ENCODE data around the gene KRTAP10-11.
"Not testable (repeated sequence)": the region's sequence is repeated elsewhere in the genome, so short reads cannot be mapped to it uniquely, and the experiment has no call there.

KRTAP10-11 gene

GRCh38 chr21:44615466-44615865 lies 30.7 kb upstream of the KRTAP10-11 start:
- no peak for DNase-seq

GRCh38 chr21:44615911-44616590 lies 30.2 kb upstream of the KRTAP10-11 start:
- no peak for DNase-seq

- DNase-seq = no peak
Measured at GRCh38 chr21:44616591-44616926, 29.7 kb upstream of the KRTAP10-11 start.

GRCh38 chr21:44617071-44617501 lies 29.1 kb upstream of the KRTAP10-11 start:
- no peak for DNase-seq

GRCh38 chr21:44618504-44618903 lies 27.7 kb upstream of the KRTAP10-11 start:
- DNase-seq = no peak

GRCh38 chr21:44618909-44619308 lies 27.3 kb upstream of the KRTAP10-11 start:
- DNase-seq = peak; percentile 28 to 57

GRCh38 chr21:44619886-44620285 lies 26.3 kb upstream of the KRTAP10-11 start:
- no peak for DNase-seq

GRCh38 chr21:44623575-44623974 lies 22.6 kb upstream of the KRTAP10-11 start:
- DNase-seq = no peak

GRCh38 chr21:44625756-44626155 lies 20.5 kb upstream of the KRTAP10-11 start:
- no peak for DNase-seq

- no peak for DNase-seq
Measured at GRCh38 chr21:44626262-44626661, 20.0 kb upstream of the KRTAP10-11 start.

- no peak for DNase-seq
Measured at GRCh38 chr21:44626673-44627143, 19.5 kb upstream of the KRTAP10-11 start, which contains the start of gene KRTAP10-9. Gene KRTAP10-9 (plus strand): TSS chr21:44627093. CDS start chr21:44627172, 79 bp downstream.

GRCh38 chr21:44627181-44627822 lies 18.9 kb upstream of the KRTAP10-11 start:
- DNase-seq = not testable (repeated sequence)

- not testable (repeated sequence) for DNase-seq
Measured at GRCh38 chr21:44627831-44628233, 18.4 kb upstream of the KRTAP10-11 start.

- no peak for DNase-seq
Measured at GRCh38 chr21:44628707-44629391, 17.4 kb upstream of the KRTAP10-11 start.

GRCh38 chr21:44630440-44630839 lies 15.8 kb upstream of the KRTAP10-11 start:
- DNase-seq = no peak

GRCh38 chr21:44632067-44632466 lies 14.1 kb upstream of the KRTAP10-11 start:
- DNase-seq = no peak

- no peak for DNase-seq
Measured at GRCh38 chr21:44636209-44637017, 9.8 kb upstream of the KRTAP10-11 start.

- no peak for DNase-seq
Measured at GRCh38 chr21:44637018-44637850, 9.0 kb upstream of the KRTAP10-11 start, which contains the start of gene KRTAP10-10. Gene KRTAP10-10 (plus strand): TSS chr21:44637356. CDS start chr21:44637418, 62 bp downstream.

GRCh38 chr21:44637851-44638348 lies 8.3 kb upstream of the KRTAP10-11 start:
- DNase-seq = not testable (repeated sequence)

GRCh38 chr21:44638506-44639330 lies 7.5 kb upstream of the KRTAP10-11 start:
- DNase-seq = not testable (repeated sequence)

GRCh38 chr21:44639331-44639655 lies 6.9 kb upstream of the KRTAP10-11 start:
- DNase-seq = no peak
